GM12891 (cell line): ENCODE data around the gene CPED1.
A peak's percentile ranks its signal among the peaks of the same experiment; 100 is the strongest.

Source experiments
- DNase-seq: peaks from one replicate; pipeline ENCODE4 v3.0.0; 2011; ENCODE audit warnings: low spot score; ENCODE audit not compliant: insufficient read length
- FAIRE-seq: peaks from 2 replicates; lab custom pipeline; 2011; peaks lifted over from hg19 to GRCh38; lab: Jason Lieb, UNC
- PAX5 ChIP-seq: IDR thresholded peaks from 2 replicates; pipeline ENCODE4 v1.6.1; 2011; ENCODE audit warnings: low read length, moderate library complexity, mild to moderate bottlenecking; ENCODE audit not compliant: insufficient read depth, severe bottlenecking
- POLR2A ChIP-seq: IDR thresholded peaks from 2 replicates; pipeline ENCODE4 v1.6.1; 2011; ENCODE audit warnings: low read depth, low read length, control low read depth
- POLR2AphosphoS5 ChIP-seq: IDR thresholded peaks from 2 replicates; pipeline ENCODE4 v1.6.1; 2011; ENCODE audit warnings: low read depth, low read length, control low read depth
- POU2F2 ChIP-seq: IDR thresholded peaks from 2 replicates; pipeline ENCODE4 v1.6.1; 2011; ENCODE audit warnings: low read depth, mild to moderate bottlenecking, control low read depth, low read length, moderate library complexity
- SPI1 ChIP-seq: IDR thresholded peaks from 2 replicates; pipeline ENCODE4 v1.6.1; 2011; ENCODE audit warnings: low read depth, low read length, control low read depth
- TAF1 ChIP-seq: IDR thresholded peaks from 2 replicates; pipeline ENCODE4 v1.6.1; 2011; ENCODE audit warnings: low read depth, low read length, control low read depth

The CPED1 gene

GRCh38 chr7:121274467-121274866, 286.0 kb downstream of the CPED1 start:
- DNase-seq (no peak), FAIRE-seq (no peak)
- TF ChIP-seq POLR2A = no peak
- TF ChIP-seq SPI1 = no peak
- TF ChIP-seq POLR2AphosphoS5 = no peak
- no peak for TF ChIP-seq TAF1
- no peak for TF ChIP-seq POU2F2
- no peak for TF ChIP-seq PAX5

- DNase-seq (no peak), FAIRE-seq (peak; percentile 13)
- no peak for TF ChIP-seq TAF1
- TF ChIP-seq POU2F2 = no peak
- no peak for TF ChIP-seq POLR2AphosphoS5
- no peak for TF ChIP-seq PAX5
- TF ChIP-seq SPI1 = no peak
- TF ChIP-seq POLR2A = no peak
Observed at GRCh38 chr7:121275204-121275603, 286.7 kb downstream of the CPED1 start.

- no peak for FAIRE-seq
- DNase-seq = no peak
- TF ChIP-seq SPI1 (no peak), POLR2AphosphoS5 (no peak), POU2F2 (no peak), TAF1 (no peak), POLR2A (no peak), PAX5 (no peak)
Observed at GRCh38 chr7:121276313-121276712, 287.8 kb downstream of the CPED1 start.

GRCh38 chr7:121278120-121279021, 289.9 kb downstream of the CPED1 start:
- FAIRE-seq (peak; percentile 77), DNase-seq (peak; percentile 6)
- no peak for TF ChIP-seq POLR2A
- TF ChIP-seq SPI1 = no peak
- no peak for TF ChIP-seq PAX5
- TF ChIP-seq TAF1 = no peak
- no peak for TF ChIP-seq POU2F2
- no peak for TF ChIP-seq POLR2AphosphoS5

- peak; percentile 82 for FAIRE-seq
- DNase-seq = no peak
- TF ChIP-seq POU2F2 (no peak), POLR2AphosphoS5 (no peak), SPI1 (no peak), POLR2A (no peak), TAF1 (no peak), PAX5 (no peak)
Observed at GRCh38 chr7:121279060-121279620, 290.6 kb downstream of the CPED1 start.

GRCh38 chr7:121279822-121280221, 291.3 kb downstream of the CPED1 start:
- TF ChIP-seq SPI1 = no peak
- no peak for FAIRE-seq
- no peak for DNase-seq

- no peak for DNase-seq
- no peak for FAIRE-seq
- TF ChIP-seq SPI1 (no peak), PAX5 (no peak), TAF1 (no peak), POLR2A (no peak), POLR2AphosphoS5 (no peak), POU2F2 (no peak)
Observed at GRCh38 chr7:121280656-121281055, 292.1 kb downstream of the CPED1 start.

- no peak for DNase-seq
- no peak for FAIRE-seq
- TF ChIP-seq TAF1 = no peak
- no peak for TF ChIP-seq POLR2A
- no peak for TF ChIP-seq POU2F2
- TF ChIP-seq POLR2AphosphoS5 = no peak
- no peak for TF ChIP-seq PAX5
- no peak for TF ChIP-seq SPI1
Observed at GRCh38 chr7:121282129-121282528, 293.6 kb downstream of the CPED1 start.

GRCh38 chr7:121285066-121285667, 296.7 kb downstream of the CPED1 start:
- no peak for TF ChIP-seq POLR2AphosphoS5
- TF ChIP-seq POLR2A = no peak
- no peak for TF ChIP-seq SPI1
- no peak for TF ChIP-seq POU2F2
- TF ChIP-seq TAF1 = no peak
- TF ChIP-seq PAX5 = no peak
- FAIRE-seq = no peak
- no peak for DNase-seq

GRCh38 chr7:121286186-121286585, 297.7 kb downstream of the CPED1 start:
- DNase-seq = no peak
- TF ChIP-seq PAX5 (no peak), POLR2AphosphoS5 (no peak), POU2F2 (no peak), TAF1 (no peak), SPI1 (no peak), POLR2A (no peak)
- FAIRE-seq = no peak
